HepG2 (cell line): ENCODE data around the gene TNFAIP8L1. TPM values are rescaled to one million over a fixed set of nuclear protein-coding genes. Genes with fewer than 3 reads are reported as not detected.

Experiments used
- CCDC6 ChIP-seq: sonication (generic); formaldehyde crosslinking; IDR thresholded peaks from 2 replicates; pipeline ENCODE4 v1.8.1; 2022; ENCODE audit warnings: mild to moderate bottlenecking, missing genetic modification reagents, moderate library complexity
- CREB1 ChIP-seq, 2 experiments: fragments of 450-650 bp in 1 of 2; IDR thresholded peaks; 2 replicates each; pipeline ENCODE4 v1.6.1; 2016 to 2017; ENCODE audit warnings: control low read depth in 1 of 2, mild to moderate bottlenecking in 1 of 2, missing compliant biosample characterization in 1 of 2, missing genetic modification characterization in 1 of 2
- IKZF5 ChIP-seq: IDR thresholded peaks from 2 replicates; pipeline ENCODE4 v1.6.1; 2018; ENCODE audit warnings: missing genetic modification reagents, mild to moderate bottlenecking, missing compliant biosample characterization
- JUND ChIP-seq: sonication (generic); formaldehyde crosslinking; IDR thresholded peaks from 2 replicates; pipeline ENCODE4 v1.8.0; 2022; ENCODE audit warnings: mild to moderate bottlenecking, missing genetic modification reagents
- KLF15 ChIP-seq: sonication (generic); formaldehyde crosslinking; IDR thresholded peaks from 2 replicates; pipeline ENCODE4 v1.8.1; 2023; ENCODE audit warnings: borderline replicate concordance, mild to moderate bottlenecking, inconsistent platforms, missing genetic modification reagents, mixed read lengths
- NR2F1 ChIP-seq, 2 experiments: fragments of 450-650 bp in 1 of 2; formaldehyde crosslinking in 1 of 2; IDR thresholded peaks; 2 replicates each; pipeline versions ENCODE4 v1.5.0 to v1.6.1; 2016 to 2020; ENCODE audit warnings: mild to moderate bottlenecking in 1 of 2, missing compliant biosample characterization in 1 of 2, missing genetic modification reagents in 1 of 2, moderate library complexity in 1 of 2
- ZBTB8A ChIP-seq: sonication (generic); formaldehyde crosslinking; IDR thresholded peaks from 2 replicates; pipeline ENCODE4 v1.4.0; 2020; ENCODE audit warnings: mild to moderate bottlenecking, low read depth, missing genetic modification reagents, borderline replicate concordance
- ZNF136 ChIP-seq: sonication (generic); formaldehyde crosslinking; IDR thresholded peaks from 2 replicates; pipeline ENCODE4 v1.8.1; 2022; ENCODE audit warnings: low read depth, mild to moderate bottlenecking, moderate library complexity, missing genetic modification reagents
- ZNF354B ChIP-seq: sonication (generic); formaldehyde crosslinking; IDR thresholded peaks from 2 replicates; pipeline ENCODE4 v1.8.0; 2022; ENCODE audit warnings: mild to moderate bottlenecking, missing genetic modification reagents
- ZNF501 ChIP-seq: sonication (generic); formaldehyde crosslinking; IDR thresholded peaks from 2 replicates; pipeline ENCODE4 v1.5.1; 2020; ENCODE audit warnings: mild to moderate bottlenecking, moderate library complexity, missing genetic modification reagents
- ZNF589 ChIP-seq: sonication (generic); formaldehyde crosslinking; conservative IDR thresholded peaks from 2 replicates; pipeline ENCODE4 v1.8.0; 2022; ENCODE audit warnings: mild to moderate bottlenecking, moderate library complexity, missing genetic modification reagents
- ZNF605 ChIP-seq: sonication (generic); formaldehyde crosslinking; IDR thresholded peaks from 2 replicates; pipeline ENCODE4 v1.8.0; 2022; ENCODE audit warnings: mild to moderate bottlenecking, missing genetic modification reagents
- ZNF674 ChIP-seq: sonication (generic); formaldehyde crosslinking; IDR thresholded peaks from 2 replicates; pipeline ENCODE4 v1.5.0; 2020; ENCODE audit warnings: low read depth, mild to moderate bottlenecking, missing genetic modification reagents
- ZSCAN9 ChIP-seq: IDR thresholded peaks from 2 replicates; pipeline ENCODE4 v1.6.1; 2016; ENCODE audit warnings: borderline replicate concordance
- ZZZ3 ChIP-seq: sonication (generic); formaldehyde crosslinking; IDR thresholded peaks from 2 replicates; pipeline ENCODE4 v1.4.0; 2020; ENCODE audit warnings: missing genetic modification reagents, mild to moderate bottlenecking, borderline replicate concordance
- polyA plus RNA-seq, 8 experiments: library from polyadenylated mRNA; depleted of rRNA in 3 of 8; stranded (reverse) in 7 of 8; unstranded in 1 of 8; fragments of >200 nt; fragmentation: Illumina TruSeq in 4 of 8; extraction: Trizol in 4 of 8; gene quantifications; 2 replicates each; pipeline versions ENCODE4 v1.2.1 to v1.2.3, GENCODE V29; 2011 to 2016; ENCODE audit warnings: low read depth in 4 of 8, missing spikeins in 1 of 8, mixed read lengths in 1 of 8; ENCODE audit not compliant: insufficient read depth in 1 of 8
- total RNA-seq, 5 experiments: library from RNA; depleted of rRNA; stranded (reverse); fragments of >200 nt; fragmentation: Illumina TruSeq; extraction: Trizol; gene quantifications; 2 replicates each; pipeline ENCODE4 v1.2.3, GENCODE V29; 2016; ENCODE audit warnings: low read depth in 1 of 5
- TF ChIP-seq, protein P1 (sequence below): sonication (generic); formaldehyde crosslinking; IDR thresholded peaks from one replicate; pipeline ENCODE4 v1.5.1; 2020; ENCODE audit warnings: mild to moderate bottlenecking, missing genetic modification reagents; ENCODE audit errors: not compliant biosample characterization
- TF ChIP-seq, protein P2 (sequence below): sonication (generic); formaldehyde crosslinking; IDR thresholded peaks from 2 replicates; pipeline ENCODE4 v1.8.0; 2022; ENCODE audit warnings: missing genetic modification reagents, mild to moderate bottlenecking, inconsistent platforms, borderline replicate concordance

Gene TNFAIP8L1
- total and polyA plus RNA-seq, 2 of the 13 experiments (the other 11 are each of a cell fraction or from before 2014, with no cell fraction given), result 13.4 to 21.4 TPM

DNA sequence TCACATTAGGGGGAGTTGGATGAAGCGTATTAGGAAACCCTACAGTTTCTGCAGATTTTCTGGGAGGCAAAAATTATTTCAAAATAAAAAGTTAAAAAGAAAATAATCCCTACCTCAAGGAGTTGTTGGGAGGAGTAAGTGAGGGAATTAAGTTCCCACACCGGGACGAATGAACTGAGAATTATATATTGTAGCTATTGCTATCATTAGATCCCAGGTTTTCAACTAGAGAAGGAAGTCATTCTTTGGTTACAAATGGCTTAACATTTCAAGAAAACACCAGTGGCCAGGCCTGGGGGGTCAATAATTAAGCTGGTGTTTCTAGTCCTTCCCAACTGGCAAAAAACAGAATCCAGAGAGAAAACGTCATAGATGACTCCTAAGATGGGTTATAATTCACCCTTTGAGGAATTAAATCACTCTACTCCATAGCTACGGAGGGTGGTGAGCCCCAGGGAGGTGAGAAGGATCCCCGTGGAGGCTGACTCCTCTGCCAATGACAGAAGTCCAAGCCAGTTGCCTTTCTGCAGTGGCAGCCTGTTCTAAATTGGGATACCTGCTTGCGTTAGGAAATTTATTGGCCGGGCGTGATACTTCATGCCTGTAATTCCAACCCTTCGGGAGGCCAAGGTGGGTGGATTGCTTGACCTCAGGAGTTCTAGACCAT, 32.0 kb downstream of the TNFAIP8L1 start (continued):
- TF ChIP-seq CREB1 (IDR thresholded peaks at IDR 0.05) (no peak), CREB1 (CRISPR knock-in tag; IDR thresholded peaks at IDR 0.05) (no peak), NR2F1 (CRISPR knock-in tag; IDR thresholded peaks at IDR 0.05) (no peak), ZNF501 (CRISPR knock-in tag) (no peak), IKZF5 (CRISPR knock-in tag) (no peak), CCDC6 (CRISPR knock-in tag) (no peak), ZBTB8A (CRISPR knock-in tag) (no peak), ZNF674 (no peak), ZNF136 (no peak), JUND (CRISPR knock-in tag) (no peak), ZSCAN9 (CRISPR knock-in tag) (no peak), ZZZ3 (no peak), ZNF589 (CRISPR knock-in tag) (no peak), ZNF354B (CRISPR knock-in tag) (0 out of 2 replicates have a peak, but pooled peaks have one; percentile 17), ZNF605 (CRISPR knock-in tag) (no peak; the same call in 1 of the 2 replicates), KLF15 (CRISPR knock-in tag) (no peak)
- TF ChIP-seq, protein P1, sequence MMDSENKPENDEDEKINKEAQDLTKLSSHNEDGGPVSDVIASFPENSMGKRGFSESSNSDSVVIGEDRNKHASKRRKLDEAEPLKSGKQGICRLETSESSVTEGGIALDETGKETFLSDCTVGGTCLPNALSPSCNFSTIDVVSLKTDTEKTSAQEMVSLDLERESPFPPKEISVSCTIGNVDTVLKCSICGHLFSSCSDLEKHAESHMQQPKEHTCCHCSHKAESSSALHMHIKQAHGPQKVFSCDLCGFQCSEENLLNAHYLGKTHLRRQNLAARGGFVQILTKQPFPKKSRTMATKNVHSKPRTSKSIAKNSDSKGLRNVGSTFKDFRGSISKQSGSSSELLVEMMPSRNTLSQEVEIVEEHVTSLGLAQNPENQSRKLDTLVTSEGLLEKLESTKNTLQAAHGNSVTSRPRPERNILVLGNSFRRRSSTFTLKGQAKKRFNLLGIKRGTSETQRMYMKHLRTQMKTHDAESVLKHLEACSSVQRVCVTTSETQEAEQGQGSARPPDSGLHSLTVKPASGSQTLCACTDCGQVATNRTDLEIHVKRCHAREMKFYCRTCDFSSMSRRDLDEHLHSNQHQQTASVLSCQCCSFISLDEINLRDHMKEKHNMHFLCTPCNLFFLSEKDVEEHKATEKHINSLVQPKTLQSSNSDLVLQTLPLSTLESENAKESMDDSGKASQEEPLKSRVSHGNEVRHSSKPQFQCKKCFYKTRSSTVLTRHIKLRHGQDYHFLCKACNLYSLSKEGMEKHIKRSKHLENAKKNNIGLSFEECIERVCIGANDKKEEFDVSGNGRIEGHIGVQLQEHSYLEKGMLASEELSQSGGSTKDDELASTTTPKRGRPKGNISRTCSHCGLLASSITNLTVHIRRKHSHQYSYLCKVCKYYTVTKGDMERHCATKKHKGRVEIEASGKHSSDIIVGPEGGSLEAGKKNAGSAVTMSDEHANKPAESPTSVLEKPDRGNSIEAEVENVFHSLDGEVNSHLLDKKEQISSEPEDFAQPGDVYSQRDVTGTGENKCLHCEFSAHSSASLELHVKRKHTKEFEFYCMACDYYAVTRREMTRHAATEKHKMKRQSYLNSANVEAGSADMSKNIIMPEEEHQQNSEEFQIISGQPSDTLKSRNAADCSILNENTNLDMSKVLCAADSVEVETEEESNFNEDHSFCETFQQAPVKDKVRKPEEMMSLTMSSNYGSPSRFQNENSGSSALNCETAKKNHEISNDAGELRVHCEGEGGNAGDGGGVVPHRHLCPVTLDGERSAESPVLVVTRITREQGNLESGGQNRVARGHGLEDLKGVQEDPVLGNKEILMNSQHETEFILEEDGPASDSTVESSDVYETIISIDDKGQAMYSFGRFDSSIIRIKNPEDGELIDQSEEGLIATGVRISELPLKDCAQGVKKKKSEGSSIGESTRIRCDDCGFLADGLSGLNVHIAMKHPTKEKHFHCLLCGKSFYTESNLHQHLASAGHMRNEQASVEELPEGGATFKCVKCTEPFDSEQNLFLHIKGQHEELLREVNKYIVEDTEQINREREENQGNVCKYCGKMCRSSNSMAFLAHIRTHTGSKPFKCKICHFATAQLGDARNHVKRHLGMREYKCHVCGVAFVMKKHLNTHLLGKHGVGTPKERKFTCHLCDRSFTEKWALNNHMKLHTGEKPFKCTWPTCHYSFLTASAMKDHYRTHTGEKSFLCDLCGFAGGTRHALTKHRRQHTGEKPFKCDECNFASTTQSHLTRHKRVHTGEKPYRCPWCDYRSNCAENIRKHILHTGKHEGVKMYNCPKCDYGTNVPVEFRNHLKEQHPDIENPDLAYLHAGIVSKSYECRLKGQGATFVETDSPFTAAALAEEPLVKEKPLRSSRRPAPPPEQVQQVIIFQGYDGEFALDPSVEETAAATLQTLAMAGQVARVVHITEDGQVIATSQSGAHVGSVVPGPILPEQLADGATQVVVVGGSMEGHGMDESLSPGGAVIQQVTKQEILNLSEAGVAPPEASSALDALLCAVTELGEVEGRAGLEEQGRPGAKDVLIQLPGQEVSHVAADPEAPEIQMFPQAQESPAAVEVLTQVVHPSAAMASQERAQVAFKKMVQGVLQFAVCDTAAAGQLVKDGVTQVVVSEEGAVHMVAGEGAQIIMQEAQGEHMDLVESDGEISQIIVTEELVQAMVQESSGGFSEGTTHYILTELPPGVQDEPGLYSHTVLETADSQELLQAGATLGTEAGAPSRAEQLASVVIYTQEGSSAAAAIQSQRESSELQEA (CRISPR knock-in tag), result no peak
- TF ChIP-seq, protein P2, sequence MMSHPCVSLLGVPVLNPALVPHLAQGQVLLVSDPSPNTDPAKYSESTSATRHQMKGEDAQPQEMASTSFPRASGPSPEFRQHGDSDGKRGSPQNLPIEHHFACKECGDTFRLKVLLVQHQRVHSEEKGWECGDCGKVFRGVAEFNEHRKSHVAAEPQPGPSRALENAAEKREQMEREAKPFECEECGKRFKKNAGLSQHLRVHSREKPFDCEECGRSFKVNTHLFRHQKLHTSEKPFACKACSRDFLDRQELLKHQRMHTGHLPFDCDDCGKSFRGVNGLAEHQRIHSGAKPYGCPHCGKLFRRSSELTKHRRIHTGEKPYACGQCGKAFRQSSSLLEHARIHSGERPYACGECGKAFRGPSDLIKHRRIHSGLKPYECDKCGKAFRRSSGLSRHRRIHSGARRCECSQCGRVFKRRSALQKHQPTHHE (CRISPR knock-in tag), result no peak
